HG03060 (cell line): ENCODE results near the gene SYCE3.
"Not testable (repeated sequence)": the region's sequence is repeated elsewhere in the genome, so short reads cannot be mapped to it uniquely, and the experiment has no call there.

Source experiments
- ATAC-seq: cut with Tn5 transposase; IDR thresholded peaks from one replicate; pipeline ENCODE4 v1.9.1; 2021; ENCODE audit warnings: low read depth, moderate number of reproducible peaks; ENCODE audit not compliant: unreplicated experiment

Gene SYCE3

DNA sequence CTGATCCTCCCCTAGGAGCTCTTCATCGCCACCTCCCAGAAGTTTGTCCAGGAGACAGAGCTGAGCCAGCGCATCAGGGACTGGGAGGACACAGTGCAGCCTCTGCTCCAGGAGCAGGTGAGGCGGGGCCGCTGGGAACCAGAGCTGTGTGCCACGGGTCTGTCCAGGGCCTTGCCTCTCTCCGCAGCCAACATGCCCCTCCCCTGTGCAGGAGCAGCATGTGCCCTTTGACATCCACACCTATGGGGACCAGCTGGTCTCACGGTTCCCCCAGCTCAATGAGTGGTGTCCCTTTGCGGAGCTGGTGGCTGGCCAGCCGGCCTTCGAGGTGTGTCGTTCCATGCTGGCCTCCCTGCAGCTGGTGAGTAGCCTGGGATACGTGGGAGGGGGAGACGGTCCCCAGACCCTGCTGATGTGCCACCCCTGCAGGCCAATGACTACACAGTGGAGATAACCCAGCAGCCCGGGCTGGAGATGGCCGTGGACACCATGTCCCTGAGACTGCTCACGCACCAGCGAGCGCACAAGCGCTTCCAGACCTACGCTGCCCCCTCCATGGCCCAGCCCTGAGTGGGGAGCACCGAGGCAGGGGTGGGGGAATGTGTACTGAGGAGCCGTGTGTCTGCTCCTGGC lies 39.8 kb downstream of the SYCE3 start:
- ATAC-seq, result no peak

DNA sequence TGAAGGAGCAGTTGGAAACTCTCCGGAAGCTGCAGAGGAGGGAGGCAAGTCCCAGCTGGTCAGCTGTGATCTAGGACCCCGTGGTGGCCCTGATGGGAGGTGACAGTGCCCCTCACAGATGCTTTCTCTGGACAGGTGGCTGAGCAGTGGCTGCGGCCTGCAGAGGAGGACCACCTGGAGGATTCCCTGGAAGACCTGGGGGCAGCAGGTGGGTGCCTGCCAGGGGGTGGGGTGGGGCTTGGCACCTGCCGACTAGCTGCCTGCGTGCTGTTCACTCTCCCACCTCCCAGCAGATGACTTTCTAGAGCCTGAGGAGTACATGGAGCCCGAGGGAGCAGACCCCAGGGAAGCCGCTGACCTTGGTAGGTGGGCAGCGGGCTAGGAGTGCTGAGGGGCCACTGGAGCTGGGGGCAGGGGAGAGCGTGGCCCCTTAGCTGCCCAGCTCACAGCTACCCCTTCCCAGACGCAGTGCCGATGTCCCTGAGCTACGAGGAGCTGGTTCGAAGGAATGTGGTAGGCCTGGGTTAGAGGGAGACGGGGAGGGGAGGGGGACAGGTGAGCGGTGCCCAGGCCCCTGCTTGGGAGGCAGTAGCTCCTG lies 40.4 kb downstream of the SYCE3 start:
- ATAC-seq, result no peak

DNA sequence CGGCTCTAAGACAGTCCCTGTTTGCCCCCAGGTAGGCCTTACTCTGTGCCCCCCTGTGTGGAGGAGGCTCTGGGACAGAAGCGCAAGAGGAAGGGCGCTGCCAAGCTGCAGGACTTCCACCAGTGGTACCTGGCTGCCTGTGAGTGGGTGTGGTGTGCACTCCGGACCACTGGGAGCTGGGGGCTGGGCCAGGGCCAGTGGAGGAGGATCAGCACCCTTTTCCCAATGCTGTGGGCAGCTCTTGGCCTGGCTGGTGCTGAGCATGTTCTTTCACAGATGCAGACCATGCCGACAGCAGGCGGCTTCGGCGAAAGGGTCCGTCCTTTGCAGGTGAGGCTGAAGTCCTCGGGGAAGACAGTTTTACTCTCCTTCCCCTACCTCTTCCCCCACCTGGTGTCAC lies 41.0 kb downstream of the SYCE3 start:
- no peak for ATAC-seq

- no peak for ATAC-seq
Observed at GRCh38 chr22:50520826-50521453, 41.8 kb downstream of the SYCE3 start.

- not testable (repeated sequence) for ATAC-seq
Observed at GRCh38 chr22:50520184-50520583, 42.5 kb downstream of the SYCE3 start.

- no peak for ATAC-seq
Observed at GRCh38 chr22:50519151-50519550, 43.6 kb downstream of the SYCE3 start.

DNA sequence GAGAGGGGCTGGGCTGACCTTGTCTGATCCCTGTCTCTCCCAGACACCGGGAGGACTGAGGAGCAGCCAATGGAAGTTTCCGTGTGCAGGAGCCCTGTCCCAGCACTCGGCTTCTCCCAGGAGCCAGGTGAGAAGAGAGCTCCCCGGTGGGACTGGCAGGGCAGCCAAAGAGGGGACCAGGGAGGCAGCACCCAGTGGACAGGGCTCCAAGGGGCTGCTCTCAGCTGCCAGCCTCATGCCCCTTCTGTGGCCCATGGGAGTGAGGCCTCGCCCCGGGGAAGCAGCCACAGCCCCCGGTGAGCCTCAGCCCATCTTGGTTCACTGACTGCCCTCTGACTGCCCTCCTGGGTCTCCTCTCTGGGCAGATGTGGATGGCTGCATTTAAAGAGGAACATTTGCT lies 44.1 kb downstream of the SYCE3 start:
- no peak for ATAC-seq

DNA sequence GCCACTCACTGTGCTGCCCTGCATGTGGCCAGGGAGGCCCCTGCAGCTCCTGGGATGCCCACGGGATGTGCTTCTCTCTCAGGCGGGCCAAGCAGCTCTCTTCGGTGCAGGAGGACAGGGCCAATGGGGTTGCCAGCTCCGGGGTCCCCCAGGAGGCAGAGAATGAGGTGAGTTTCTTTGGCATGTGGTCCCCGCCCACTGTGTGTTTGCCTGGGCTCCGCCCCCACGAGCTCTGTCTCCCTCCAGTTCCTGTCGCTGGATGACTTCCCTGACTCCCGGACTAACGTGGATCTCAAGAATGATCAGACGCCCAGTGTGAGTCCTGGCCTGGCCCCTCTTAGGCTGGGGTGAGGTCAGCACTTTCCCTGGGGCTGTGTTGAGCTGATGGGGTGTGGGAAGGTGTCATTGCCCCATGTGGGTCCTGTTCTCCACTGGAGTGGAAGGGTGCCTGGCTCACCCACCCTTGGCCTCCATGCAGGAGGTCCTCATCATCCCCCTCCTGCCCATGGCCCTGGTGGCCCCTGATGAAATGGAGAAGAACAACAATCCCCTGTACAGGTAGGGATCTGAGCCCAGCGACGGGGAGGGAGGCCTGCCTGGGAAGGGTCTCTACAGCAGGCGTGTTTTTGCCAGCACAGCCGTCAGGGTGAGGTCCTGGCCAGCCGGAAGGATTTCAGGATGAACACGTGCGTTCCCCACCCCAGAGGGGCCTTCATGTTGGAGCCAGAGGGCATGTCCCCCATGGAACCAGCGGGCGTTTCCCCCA lies 45.0 kb downstream of the SYCE3 start:
- no peak for ATAC-seq

DNA sequence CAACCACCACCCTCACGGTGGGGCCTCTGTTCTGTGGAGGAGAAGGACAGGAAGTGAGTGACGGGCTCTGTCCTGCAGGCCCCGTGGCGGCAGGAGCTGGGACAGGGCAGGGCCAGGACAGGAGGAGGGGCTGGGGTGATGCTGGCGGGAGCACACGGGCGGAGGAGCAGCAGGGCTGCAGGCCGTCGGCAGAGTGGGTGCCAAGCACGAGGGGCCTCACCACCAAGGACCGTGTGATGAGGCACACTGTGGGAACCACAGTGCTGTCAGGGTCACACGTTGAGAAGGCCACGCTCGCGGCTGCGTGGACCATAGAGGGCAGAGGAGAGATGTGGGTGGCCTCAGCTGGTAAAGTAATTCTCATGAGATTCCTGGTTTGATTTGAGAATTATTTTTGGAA lies 45.8 kb downstream of the SYCE3 start:
- ATAC-seq, result no peak

GRCh38 chr22:50516068-50516467 lies 46.7 kb downstream of the SYCE3 start:
- no peak for ATAC-seq

- ATAC-seq, result no peak
Observed at GRCh38 chr22:50513175-50513574, 49.5 kb downstream of the SYCE3 start.

DNA sequence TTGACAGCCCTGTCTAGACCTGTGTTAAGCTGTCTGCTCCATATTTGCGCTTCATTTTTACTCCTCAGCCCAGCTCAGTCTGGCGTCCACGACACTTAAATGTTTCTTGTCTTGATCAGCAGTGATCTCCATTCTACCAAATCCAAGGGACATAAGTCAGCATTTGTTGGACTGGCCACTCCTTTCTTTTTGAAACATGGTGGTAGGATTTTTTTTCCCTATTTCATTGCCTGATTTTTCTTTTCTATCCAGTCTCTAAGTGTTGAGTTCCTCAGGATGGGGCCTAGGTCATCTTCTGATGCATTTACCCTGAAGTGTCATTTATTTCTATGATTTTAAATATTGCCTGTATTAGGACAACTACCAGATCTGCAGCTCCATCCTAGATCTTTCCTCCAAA lies 53.8 kb downstream of the SYCE3 start:
- ATAC-seq, result no peak

- peak; percentile 73 for ATAC-seq
Observed at GRCh38 chr22:50507991-50508884, 54.5 kb downstream of the SYCE3 start, which contains the start of gene NCAPH2. TSS of gene NCAPH2 (plus strand) at chr22:50508224. CDS start at chr22:50508338, 114 bp downstream.

- no peak for ATAC-seq
Observed at GRCh38 chr22:50507421-50507990, 55.2 kb downstream of the SYCE3 start, which contains the start of gene LMF2. TSS of gene LMF2 (minus strand) at chr22:50507702. CDS start at chr22:50507675, 27 bp downstream.

- no peak for ATAC-seq
Observed at GRCh38 chr22:50506611-50507420, 55.9 kb downstream of the SYCE3 start.

DNA sequence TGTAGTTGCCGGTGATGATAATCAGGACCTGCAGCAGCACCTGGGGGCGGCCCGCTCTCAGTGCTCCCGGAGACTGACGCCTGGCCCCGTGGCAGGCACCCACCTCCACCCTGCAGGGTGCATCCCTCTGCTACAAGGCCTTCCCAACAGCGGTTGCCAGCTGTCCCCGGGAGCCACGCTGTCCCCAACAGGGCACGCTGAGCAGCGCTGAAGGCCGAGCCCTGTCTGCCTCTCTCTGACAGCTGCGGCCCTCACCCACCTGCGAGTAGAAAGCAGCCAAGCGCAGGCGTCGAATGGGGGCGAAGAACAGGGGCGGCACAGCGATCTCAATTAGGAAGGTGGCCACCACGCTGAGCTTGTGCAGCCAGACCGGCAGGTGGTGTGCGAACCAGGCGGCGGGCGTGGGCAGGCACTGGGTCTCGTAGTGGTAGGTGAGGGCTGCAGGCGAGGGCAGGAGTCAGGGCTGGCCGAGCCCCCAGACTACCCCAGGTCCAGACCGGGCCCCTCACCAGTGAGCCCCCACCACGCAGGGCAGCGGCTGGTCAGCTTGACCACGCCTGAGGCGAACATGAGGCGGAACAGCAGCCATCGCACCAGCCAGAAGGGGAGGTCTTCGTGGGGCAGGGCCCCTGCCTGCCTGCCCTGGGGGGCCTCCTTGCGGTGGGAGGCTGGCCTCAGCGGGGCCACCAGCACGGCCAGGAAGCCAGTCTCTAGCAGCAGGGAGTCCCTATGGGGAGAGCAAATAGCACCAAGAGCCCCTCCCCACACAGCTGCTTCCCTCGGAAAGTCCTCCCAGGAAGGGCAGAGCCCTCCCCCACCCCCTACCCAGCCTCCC lies 56.7 kb downstream of the SYCE3 start:
- ATAC-seq, result no peak

DNA sequence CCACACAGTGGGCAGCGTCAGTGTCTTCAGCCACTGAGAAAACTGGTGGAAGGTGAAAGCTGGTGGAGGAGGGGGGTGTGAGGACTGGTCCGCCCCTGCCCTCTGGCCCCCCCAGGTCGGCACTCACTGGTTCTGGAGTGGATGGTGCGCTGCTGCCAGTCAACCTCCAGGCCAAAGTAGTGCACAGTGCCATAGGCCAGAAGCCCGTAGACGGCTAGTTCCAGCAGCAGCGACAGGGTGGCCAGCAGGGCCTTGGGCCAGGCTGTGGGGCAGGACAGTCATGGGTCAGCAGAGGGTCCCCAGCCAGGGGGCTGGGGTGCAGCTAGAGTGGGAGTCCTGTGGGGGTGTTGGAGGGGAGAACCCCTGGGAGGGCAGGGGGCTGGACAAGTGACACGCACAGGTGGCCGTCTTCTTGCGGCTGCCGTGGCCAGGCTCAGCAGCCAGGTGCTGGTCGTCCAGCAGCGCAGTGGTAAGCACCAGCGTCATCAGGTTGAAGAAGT lies 57.4 kb downstream of the SYCE3 start:
- no peak for ATAC-seq
